Measurements from ENCODE around the gene IFIH1.

The IFIH1 gene

DNA sequence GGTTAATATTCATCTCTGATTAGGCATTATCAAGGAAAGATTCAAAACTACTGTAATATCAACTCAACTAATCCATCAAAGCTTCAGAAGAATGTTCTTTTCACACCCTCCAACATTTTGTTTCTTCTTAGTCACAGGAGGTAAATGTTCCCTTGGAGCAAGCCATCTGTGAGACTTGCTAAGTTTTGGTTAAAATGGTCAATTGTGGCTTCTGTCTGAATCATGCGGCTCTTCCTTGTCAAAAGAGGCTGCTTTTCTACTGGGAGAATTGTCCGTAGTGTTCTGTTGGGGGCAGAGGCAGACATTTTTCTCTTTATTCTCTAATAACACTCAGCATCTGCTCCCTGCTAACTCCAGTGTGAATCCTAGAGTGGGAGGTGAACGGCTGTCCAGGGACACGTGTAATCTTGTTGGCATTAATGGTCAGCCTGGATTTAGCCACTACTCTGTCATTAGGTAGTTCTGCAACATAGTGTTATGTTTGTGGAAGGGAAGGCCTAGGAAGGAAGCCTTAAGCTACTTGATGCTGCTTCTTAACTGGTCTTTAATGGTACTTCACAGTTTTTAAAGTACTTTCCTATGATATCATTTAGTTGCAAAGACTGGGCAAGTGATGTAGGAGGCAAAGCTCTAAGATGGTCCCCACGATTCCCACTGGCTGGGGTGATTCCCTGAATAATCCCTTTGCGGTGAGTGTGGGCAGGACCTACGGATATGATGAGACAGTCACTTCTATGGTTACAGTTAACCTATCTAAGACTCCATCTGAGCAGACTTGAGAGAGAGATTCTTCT lies 52.6 kb downstream of the IFIH1 start:
- DNase-seq (ENCODE audit: low read depth, low spot score) = no peak
- H3K4me3 ChIP-seq (ENCODE audit: low read length) = no peak overlapping the region

DNA sequence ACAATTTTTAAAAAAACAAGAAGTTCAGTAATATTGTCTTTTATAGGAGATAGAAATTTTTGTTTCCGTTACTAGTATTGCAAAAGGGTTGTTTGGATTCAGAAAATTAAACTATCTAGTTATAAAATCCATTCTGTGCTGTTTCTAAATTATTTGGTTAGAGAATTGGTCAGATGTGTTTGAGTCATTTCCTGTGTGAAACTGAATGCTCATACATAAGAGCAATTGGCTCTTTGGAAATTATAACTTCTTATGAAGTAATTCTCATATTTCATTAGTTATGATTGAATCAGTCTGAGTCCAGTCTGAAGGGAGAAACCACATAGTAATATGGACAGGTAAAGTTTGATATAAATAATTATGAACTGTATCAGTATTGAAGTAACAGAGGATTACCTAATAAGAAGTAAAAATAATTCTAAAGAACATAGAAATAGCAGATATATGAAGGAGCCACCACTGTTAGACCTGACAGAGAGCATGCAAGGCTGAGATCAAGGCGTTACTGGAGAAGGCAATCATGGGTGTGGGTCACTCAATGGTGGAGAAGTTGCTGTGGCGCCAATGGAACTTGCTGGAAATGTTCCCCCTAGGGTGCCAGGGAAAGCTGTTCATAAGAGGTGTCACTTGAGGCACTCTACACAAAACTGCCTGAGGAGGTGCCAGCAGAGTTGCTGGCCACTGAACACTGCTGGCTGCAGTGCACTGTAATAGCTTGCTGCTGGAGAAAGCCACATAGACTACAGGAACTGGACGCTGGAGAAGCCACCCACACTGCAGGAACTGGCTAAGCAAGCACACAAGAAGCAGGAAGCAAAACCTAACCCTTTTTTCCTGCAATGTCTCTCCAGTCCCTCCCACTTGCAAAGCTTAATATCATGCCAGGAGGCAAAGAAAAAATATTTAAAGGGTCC lies 57.2 kb downstream of the IFIH1 start:
- no peak for DNase-seq (ENCODE audit: low read depth, low spot score)
- no peak overlapping the region for H3K4me3 ChIP-seq (ENCODE audit: low read length)

DNA sequence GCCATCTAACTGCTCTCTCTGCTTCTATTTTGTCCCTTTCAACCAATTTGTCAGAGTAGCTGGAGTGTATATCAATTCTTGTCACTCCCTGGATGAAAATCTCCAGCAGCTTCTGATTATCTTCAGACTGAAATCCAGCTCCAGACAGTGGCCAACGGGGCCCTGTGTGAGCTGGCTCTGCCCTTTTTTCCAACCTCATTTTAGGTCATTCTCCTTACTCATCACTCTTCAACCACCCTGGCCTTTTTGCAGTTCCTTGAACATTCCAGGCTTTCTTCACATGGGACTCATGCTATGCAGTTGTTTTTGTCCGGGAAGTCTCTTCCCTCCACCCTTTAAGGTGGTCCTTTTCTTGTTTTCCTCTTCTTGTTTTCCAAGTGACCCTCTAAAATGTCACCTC lies 59.8 kb downstream of the IFIH1 start:
- H3K4me3 ChIP-seq (ENCODE audit: low read length) = no peak overlapping the region
- no peak for DNase-seq (ENCODE audit: low read depth, low spot score)

DNA sequence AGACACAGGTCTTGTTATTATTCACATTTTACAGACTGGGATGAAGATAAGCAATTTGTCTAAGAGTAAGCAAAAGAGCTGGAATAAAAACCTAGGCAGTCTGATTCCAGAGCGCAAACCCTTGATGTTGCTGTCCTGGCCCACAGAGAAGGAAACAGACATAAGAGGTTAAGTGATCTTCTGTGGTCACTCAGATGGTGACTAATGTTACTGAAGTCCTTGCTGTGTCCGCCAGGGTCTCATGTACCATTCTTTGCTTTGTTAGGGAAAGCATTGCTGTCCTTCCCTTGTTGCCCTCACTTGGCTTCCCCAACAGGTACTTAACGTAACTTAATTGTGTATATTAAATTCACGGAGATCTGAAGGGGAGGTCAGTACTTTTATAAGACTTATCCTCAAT lies 60.3 kb downstream of the IFIH1 start:
- H3K4me3 ChIP-seq (ENCODE audit: low read length) = no peak overlapping the region
- no peak for DNase-seq (ENCODE audit: low read depth, low spot score)

DNA sequence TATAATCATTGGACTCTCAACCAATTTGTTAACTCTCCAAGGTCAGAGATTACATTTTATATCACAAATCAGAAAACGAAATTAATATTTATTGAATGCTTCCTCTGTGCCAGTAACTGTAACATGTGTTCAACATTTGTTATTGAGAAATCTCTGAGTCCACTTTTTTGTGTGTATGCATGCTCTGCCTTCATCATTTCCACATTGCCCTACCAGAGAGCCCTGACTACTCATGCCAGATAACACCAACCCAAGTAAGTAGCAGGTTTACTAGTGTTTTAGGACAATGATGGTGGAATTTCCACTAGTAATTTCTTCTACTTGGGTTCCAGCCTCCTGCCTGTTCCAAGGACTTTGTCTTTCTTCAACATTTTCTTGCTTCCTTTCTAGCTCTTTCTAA lies 61.1 kb downstream of the IFIH1 start:
- DNase-seq (ENCODE audit: low read depth, low spot score) = no peak
- H3K4me3 ChIP-seq (ENCODE audit: low read length) = no peak overlapping the region

DNA sequence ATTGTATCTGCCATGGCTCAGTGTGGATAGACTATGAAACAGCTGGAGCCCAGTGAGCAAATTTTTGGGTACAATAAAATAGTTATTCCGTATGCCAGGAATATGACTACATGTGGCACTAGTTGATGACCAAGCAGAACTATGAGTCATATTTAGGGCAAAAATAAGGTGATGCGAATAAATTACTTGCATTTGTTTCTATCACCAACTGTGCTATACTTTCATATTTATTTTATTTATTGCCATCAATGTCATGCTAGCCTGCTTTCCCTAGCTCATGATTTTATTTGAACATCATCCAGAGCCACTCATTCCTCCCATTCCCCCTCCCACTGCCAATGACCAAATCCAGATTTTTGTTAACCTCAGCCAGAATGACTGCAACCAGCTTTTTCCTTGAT lies 61.9 kb downstream of the IFIH1 start:
- DNase-seq (ENCODE audit: low read depth, low spot score) = no peak
- no peak overlapping the region for H3K4me3 ChIP-seq (ENCODE audit: low read length)

DNA sequence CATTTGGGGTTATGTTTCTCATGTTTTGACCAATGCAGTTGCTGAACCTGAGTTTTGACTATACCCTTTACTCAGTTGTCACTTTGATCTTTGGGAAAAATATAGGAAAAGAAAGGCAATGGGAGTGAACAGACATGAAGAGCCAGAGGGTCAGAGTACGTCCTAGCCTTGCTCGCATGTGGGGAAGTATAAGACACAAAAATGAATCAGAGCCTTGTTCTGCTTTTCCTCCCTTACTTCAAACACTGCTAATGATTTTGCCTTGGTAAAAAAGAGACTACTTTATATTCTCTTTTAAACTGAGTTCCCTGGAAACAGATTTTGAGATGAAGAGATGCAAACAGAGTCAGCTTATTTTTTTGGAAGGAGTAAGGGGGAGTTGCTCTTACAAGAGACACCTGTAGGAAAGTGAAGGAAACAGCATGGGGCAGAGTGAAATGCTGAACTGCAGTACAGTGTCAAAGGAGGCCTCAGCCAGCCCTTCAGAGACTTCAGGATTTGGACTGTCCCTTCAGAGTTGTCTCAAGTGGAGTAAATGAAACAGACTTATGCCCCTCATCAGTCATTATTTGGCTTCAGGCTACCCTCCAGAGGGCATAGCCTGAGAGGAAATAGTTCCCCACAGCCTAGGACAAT lies 64.1 kb downstream of the IFIH1 start:
- no peak overlapping the region for H3K4me3 ChIP-seq (ENCODE audit: low read length)
- no peak for DNase-seq (ENCODE audit: low read depth, low spot score)

GRCh38 chr2:162253435-162253834 lies 65.0 kb downstream of the IFIH1 start:
- H3K4me3 ChIP-seq (ENCODE audit: low read length) = no peak overlapping the region
- DNase-seq (ENCODE audit: low read depth, low spot score) = no peak

DNA sequence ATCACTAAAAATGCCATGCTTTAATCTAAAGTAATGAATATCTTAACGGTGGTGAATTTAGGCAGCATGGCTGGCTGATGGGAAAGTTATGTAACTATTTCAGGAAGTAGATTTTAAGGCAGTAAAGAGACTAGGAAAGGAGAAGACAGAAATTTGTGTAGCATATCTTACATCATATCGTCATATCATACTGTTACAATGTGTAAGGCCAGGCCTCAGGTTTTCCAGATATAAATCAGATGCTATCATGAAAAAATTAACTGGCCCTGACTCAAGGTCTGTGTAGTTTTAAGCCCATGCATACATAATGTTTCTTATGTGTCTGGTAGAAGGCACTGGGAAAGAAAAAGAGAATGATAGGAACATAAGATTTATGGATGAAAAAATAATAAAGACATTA lies 66.3 kb downstream of the IFIH1 start:
- DNase-seq (ENCODE audit: low read depth, low spot score) = no peak
- H3K4me3 ChIP-seq (ENCODE audit: low read length) = no peak overlapping the region

DNA sequence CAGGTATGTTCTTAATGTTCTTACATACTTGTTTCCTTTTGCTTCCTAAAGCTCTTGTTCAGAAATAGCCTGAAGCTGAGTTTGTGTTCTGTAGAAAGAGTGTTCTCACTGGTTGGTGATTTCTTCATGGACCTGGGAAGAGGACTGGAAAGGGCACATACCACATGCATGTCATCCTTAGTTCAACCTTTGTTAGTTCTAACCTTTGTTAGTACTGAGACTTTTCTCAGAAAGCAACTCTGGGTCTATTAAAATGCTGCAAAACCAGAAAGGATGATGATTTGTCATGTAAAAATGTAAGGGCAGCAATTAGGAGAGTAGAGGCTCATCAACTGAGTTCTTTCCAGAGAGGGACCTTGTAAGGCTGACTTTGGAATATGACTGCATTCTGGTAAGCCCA lies 72.7 kb downstream of the IFIH1 start:
- H3K4me3 ChIP-seq (ENCODE audit: low read length) = no peak overlapping the region
- DNase-seq (ENCODE audit: low read depth, low spot score) = no peak

DNA sequence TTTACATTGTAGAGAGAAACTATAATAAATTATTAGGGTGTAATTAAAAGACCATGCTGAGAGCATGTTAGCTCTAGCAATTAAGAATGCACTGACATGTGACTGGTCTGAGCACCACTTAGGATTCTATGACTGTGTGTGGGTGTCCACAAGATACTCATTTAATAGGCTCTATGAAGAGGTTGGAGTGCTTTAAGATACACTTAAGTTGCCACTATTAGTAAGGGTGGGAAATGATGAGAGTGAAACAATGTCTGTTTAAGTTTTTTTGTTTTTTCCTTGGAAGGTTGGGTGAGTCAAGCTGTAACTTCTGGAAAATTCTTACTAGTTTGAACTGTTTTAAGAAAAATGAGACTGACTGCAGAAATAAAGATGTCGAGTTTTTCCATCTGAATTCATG lies 73.4 kb downstream of the IFIH1 start:
- DNase-seq (ENCODE audit: low read depth, low spot score) = no peak

GRCh38 chr2:162244541-162245031 lies 73.9 kb downstream of the IFIH1 start:
- no peak for DNase-seq (ENCODE audit: low read depth, low spot score)
- H3K4me3 ChIP-seq (ENCODE audit: low read length) = no peak overlapping the region

More for the DNA sequence above, 73.4 kb downstream of the IFIH1 start:
- H3K4me3 ChIP-seq (ENCODE audit: low read length) = no peak overlapping the region

DNA sequence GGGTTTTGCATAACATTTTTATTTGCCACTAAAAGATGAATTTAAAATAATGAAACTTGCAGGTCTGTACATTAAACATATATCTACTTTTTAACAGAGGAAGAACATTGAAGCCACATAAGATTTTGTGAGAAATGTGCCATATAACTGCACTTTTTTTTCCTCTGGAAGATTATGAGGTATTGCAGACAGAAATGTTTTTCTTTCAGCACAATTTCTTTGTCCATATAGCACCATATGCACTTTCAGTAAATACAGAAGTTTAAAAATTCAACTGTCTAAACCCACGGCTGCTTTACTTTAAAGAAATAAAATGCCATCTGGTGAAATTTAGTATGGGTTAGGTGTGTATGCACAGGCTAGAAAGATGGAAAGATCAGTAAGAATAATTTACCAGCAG lies 74.8 kb downstream of the IFIH1 start:
- DNase-seq (ENCODE audit: low read depth, low spot score) = no peak
- H3K4me3 ChIP-seq (ENCODE audit: low read length) = no peak overlapping the region

DNA sequence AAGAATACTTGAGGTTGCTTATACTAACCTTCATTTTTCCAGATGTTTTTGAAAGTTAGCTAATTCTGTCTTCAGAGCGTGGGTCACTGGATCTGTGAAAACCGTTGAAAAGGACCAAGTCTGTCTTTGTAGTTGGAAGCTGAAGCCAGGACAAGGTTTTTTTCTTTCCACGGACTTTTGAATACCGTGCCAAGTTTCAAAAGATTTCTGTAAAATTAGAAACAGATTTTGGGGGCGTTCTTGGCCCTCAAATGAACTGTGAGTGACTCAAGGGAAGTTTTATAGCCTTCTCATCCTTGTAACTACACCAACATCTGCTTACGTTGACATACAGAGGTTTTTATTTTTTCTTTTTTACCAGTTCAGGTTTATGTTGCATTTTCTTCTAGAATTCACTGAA lies 75.2 kb downstream of the IFIH1 start, which contains the start of gene FAP:
Gene FAP, minus strand, starts transcription at position 152 of the 400 bp plus-strand sequence. Its CDS starts 118 bp downstream, at position 34.
- no peak for DNase-seq (ENCODE audit: low read depth, low spot score)
- no peak within 1 kb of the TSS for H3K4me3 ChIP-seq (ENCODE audit: low read length)

- H3K4me3 ChIP-seq (ENCODE audit: low read length) = no peak overlapping the region
- no peak for DNase-seq (ENCODE audit: low read depth, low spot score)
Observed at GRCh38 chr2:162242586-162243280, 75.8 kb downstream of the IFIH1 start.

DNA sequence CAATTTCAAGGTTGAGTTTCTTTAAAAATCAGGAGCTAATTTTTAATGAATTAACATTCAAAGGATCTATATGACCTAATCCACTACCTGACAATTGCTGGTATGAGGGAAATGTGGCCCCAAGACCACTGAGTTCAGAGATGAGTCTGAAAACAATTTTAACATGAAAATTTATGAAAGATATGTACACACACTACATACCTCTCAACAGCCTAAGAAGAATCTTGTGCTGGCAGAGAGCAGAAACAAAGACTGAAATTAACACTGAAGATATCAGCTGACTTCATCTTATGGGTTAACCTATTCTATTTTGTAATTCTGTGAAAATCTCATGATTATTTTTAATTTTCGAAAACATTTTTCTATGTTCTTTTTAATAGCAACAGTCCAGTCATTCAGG lies 76.9 kb downstream of the IFIH1 start:
- no peak overlapping the region for H3K4me3 ChIP-seq (ENCODE audit: low read length)
- DNase-seq (ENCODE audit: low read depth, low spot score) = no peak

DNA sequence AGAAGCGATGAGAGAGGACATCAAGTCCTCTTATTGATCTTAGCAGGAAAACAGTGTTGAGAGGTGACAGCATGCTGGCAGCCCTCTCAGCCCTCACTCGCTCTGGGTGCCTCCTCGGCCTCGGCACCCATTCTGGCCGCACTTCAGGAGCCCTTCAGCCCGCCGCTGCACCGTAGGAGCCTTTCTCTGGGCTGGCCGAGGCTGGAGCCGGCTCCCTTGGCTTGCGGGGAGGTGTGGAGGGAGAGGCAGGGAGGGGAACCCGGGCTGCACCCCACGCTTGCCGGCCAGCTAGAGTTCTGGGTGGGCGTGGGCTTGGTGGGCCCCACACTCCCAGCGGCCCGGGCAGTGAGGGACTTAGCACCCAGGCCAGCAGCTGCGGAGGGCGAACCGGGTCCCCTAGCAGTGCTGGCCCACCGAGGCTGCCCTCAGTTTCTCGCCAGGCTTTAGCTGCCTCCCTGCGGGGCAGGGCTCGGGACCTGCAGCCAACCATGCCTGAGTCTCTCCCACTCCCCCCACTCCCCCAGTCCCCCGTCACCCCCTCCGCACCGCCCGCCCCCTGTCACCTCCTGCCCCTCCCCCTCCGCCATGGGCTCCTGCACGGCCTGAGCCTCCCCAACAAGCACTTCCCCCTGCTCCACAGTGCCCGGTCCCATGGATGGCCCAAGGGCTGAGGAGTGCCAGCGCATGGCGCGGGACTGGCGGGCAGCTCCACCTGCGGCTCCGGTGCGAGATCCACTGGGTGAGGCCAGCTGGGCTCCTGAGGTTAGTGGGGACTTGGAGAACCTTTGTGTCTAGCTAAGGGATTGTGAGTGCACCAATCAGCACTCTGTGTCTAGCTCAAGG lies 83.6 kb downstream of the IFIH1 start:
- no peak overlapping the region for H3K4me3 ChIP-seq (ENCODE audit: low read length)
- no peak for DNase-seq (ENCODE audit: low read depth, low spot score)

DNA sequence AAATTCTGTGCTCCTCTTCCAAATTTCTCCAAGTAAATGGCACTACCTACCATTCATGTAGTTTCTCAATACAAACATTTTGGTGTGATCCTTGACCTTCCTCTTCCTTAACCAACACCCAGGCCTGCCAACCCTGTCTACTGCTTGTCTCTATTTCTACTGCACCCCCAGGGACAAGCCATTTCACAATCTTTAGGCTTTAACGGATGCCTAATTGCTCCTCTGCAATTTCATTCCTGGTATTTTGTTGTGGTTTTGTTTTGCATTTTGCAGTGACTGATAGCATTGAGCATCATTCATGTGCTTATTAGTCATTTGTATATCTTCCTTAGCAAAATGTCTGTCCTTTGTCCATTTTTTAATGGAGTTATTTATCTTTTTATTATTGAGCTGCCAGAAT lies 85.3 kb downstream of the IFIH1 start:
- DNase-seq (ENCODE audit: low read depth, low spot score) = no peak
- H3K4me3 ChIP-seq (ENCODE audit: low read length) = no peak overlapping the region
